Calu3 (cell line): Measurements from ENCODE around the gene SRSF4. TPM values are rescaled to one million over a fixed set of nuclear protein-coding genes. Genes with fewer than 3 reads are reported as not detected.
"Not testable (repeated sequence)": the region's sequence is repeated elsewhere in the genome, so short reads cannot be mapped to it uniquely, and the experiment has no call there.

Experiments
- BruUV-seq: library from RNA; stranded (reverse); fragments of 400-500 nt; replicated peaks from 2 replicates; lab custom pipeline; 2021; lab: Mats Ljungman, UMichigan
- CTCF ChIA-PET: fragments of 300-600 bp; sonication (Branson Sonifier 250); formaldehyde crosslinking; loops from one replicate; lab custom pipeline; 2022; ENCODE audit warnings: antibody characterized with exemption; lab: Charles Lee
- DNase-seq: peaks from one replicate; pipeline ENCODE4 v3.0.0; 2022
- H3K27ac Mint-ChIP-seq: one replicate; pipeline ENCODE4 v1.8.0; 2022; ENCODE audit warnings: mixed read lengths; ENCODE audit not compliant: unreplicated experiment
- H3K27me3 Mint-ChIP-seq: one replicate; pipeline ENCODE4 v1.8.0; 2022; ENCODE audit warnings: mixed read lengths; ENCODE audit not compliant: unreplicated experiment
- H3K36me3 Mint-ChIP-seq: one replicate; pipeline ENCODE4 v1.8.0; 2022; ENCODE audit warnings: mild to moderate bottlenecking, moderate library complexity, mixed read lengths; ENCODE audit not compliant: insufficient read depth, unreplicated experiment
- H3K4me1 Mint-ChIP-seq: one replicate; pipeline ENCODE4 v1.8.0; 2022; ENCODE audit warnings: mild to moderate bottlenecking, low read depth, mixed read lengths; ENCODE audit not compliant: unreplicated experiment
- H3K4me3 Mint-ChIP-seq: one replicate; pipeline ENCODE4 v1.8.0; 2022; ENCODE audit warnings: mild to moderate bottlenecking, low read depth, moderate library complexity, mixed read lengths; ENCODE audit not compliant: unreplicated experiment
- H3K9me3 Mint-ChIP-seq: one replicate; pipeline ENCODE4 v1.8.0; 2022; ENCODE audit warnings: low read depth, mixed read lengths; ENCODE audit not compliant: unreplicated experiment
- CTCF ChIP-seq: fragments of 200-600 bp; IDR thresholded peaks from one replicate; pipeline ENCODE4 v1.8.0; 2022; ENCODE audit warnings: antibody characterized with exemption; ENCODE audit not compliant: unreplicated experiment
- intact Hi-C: fragments of 100-400 bp; cut with micrococcal nuclease; formaldehyde crosslinking; loops from one replicate; pipeline ENCODE4 v1.10.0; 2022; ENCODE audit not compliant: unreplicated experiment
- total RNA-seq: library from RNA; stranded (reverse); gene quantifications from 2 replicates; pipeline ENCODE4 v1.2.3, GENCODE V29; 2022

The SRSF4 gene
- total RNA-seq, 1 experiment from 2014 or later: 65.4 TPM

- TF ChIP-seq CTCF: no peak
- H3K4me3 Mint-ChIP-seq: no peak overlapping the region
- H3K4me1 Mint-ChIP-seq: peaks cover 9% of the 10 kb centered on the region
- no TSS peak for BruUV-seq
- H3K36me3 Mint-ChIP-seq: peaks cover 10% of the 10 kb centered on the region
- intact Hi-C loops: no loop called here
- DNase-seq: no peak
- H3K9me3 Mint-ChIP-seq: no peaks in the 10 kb centered on the region
- no peak overlapping the region for H3K27ac Mint-ChIP-seq
- CTCF ChIA-PET: interaction anchor here (0.6 to 0.7 kb wide), 2 partner anchors 14 to 47 kb away, joined by 3 to 4 read pairs; no protein-coding TSS in a partner anchor
- peaks cover 42% of the 10 kb centered on the region for H3K27me3 Mint-ChIP-seq
Measured at GRCh38 chr1:29136391-29136915, 45.2 kb downstream of the SRSF4 start.

- CTCF ChIA-PET: no interaction called here
- peaks cover 42% of the 10 kb centered on the region for H3K27me3 Mint-ChIP-seq
- BruUV-seq: no TSS peak
- peak overlapping the region; percentile 54 for H3K4me3 Mint-ChIP-seq
- no peak for TF ChIP-seq CTCF
- intact Hi-C loops: no loop called here
- peaks cover 9% of the 10 kb centered on the region for H3K4me1 Mint-ChIP-seq
- no peak overlapping the region for H3K27ac Mint-ChIP-seq
- DNase-seq: no peak
- H3K9me3 Mint-ChIP-seq: no peaks in the 10 kb centered on the region
- H3K36me3 Mint-ChIP-seq: no peaks in the 10 kb centered on the region
Measured at GRCh38 chr1:29134695-29135028, 47.0 kb downstream of the SRSF4 start.

DNA sequence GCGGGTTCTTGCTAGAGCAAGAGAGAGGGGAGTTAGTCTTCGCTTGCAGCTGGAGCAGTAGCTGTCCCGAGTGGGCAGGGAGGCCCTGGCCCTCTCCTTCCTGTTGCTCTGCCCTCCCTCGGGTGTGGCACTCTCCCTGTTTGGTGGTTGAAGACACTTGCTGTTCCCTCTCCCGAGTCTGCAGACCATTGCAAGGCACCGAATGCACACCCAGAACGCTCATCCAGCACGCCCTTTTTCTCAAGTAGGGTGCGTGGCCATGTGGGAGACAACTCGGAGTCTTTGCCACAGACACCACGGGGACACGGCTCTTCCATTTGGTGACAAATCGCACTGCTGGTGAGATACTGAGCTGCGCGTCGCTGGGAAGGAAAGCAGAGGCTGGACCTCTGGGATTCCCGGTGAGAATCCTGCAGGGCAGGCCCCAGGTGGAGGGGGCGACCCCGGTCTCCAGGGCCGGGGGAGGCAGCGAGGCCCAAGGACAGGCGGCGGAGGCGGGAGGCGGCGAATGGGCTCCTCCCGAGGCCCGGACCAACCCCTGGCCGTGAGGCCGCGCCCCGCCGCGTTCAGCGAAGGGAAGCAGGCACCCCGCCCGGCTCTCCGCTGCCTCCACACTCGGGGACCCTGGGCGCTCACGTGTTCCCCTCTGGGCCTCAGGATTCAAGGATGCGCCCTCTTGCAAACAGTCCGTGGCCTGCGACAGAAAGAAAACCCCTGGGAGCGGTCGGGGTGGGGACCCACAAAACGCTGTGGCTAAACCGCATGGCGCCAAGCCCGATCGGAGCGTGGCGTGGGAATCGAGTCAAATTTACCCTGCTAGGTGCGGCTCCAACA is 47.6 kb downstream of the SRSF4 start:
- intact Hi-C loops: no loop called here
- Mint-ChIP-seq H3K36me3 (no peaks in the 10 kb centered on the region), H3K4me3 (peak overlapping the region; percentile 54), H3K9me3 (no peaks in the 10 kb centered on the region), H3K4me1 (peaks cover 9% of the 10 kb centered on the region), H3K27ac (no peak overlapping the region), H3K27me3 (peaks cover 42% of the 10 kb centered on the region)
- DNase-seq: no peak
- no peak for TF ChIP-seq CTCF
- BruUV-seq: no TSS peak
- CTCF ChIA-PET: interaction anchor here (0.6 kb wide), 1 partner anchor 174 kb away, joined by 13 read pairs; no protein-coding TSS in a partner anchor

- H3K36me3 Mint-ChIP-seq, H3K9me3 Mint-ChIP-seq, H3K4me3 Mint-ChIP-seq, H3K27ac Mint-ChIP-seq, H3K4me1 Mint-ChIP-seq, BruUV-seq, DNase-seq, intact Hi-C loops: not testable (repeated sequence)
- CTCF ChIA-PET: interaction anchor here (0.6 kb wide), 1 partner anchor 14 kb away, joined by 3 read pairs; no protein-coding TSS in a partner anchor
- H3K27me3 Mint-ChIP-seq: peaks cover 56% of the 10 kb centered on the region
Measured at GRCh38 chr1:29131056-29131455, 50.6 kb downstream of the SRSF4 start.
